ENCODE measurements around the gene USP9X. TPM values are rescaled to one million over a fixed set of nuclear protein-coding genes. Genes with fewer than 3 reads are reported as not detected.

USP9X gene
- total RNA-seq, 4 donors from 2014 or later: 57.2 to 85.9 (median 65.2) TPM

DNA sequence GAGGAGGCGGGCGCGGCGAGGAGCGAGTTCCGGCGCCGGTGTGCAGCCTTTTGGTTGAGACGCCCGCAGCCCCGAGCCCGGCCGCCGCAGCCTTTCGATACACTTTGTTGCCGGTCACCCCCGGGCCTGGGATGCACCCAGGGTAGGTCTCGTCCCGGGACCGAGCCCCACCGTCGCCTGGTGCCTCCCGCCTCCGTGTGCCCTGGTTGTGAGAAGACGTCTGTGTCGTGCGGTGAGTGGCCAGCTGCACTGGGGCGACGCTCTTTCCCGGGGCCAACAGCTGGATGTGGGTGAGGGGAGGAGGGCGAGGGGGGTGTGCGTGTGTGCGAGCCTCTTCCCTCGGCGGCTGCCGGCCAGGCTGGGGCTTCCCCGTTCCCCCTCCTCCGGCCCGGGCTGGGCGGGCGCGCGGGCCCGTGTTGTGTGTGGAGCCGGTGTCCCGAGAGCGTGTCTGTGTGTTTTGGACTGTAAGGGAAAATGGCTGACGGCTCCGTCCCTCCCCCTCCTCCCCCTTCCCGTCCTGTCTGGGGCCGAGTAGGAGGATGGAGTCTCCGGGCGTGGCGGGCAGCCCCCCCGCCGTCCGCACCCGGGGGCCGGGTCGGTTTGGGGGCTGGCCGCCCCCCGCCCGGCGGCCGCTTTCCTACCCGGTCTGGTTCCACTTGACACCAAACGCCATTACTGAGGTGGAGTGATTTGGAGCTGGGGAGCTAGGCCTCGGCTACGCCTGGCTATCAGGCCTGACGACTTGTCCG lies 807 bp downstream of the USP9X start:
- Histone ChIP-seq H3K4me3 (peak overlapping the region; percentile 83), H3K27me3 (no peaks in the 10 kb centered on the region), H3K4me1 (peaks cover 22% of the 10 kb centered on the region), H3K27ac (peak overlapping the region; percentile 94), H3K36me3 (no peaks in the 10 kb centered on the region), H3K9me3 (no peaks in the 10 kb centered on the region)
- peak; percentile 80 to 84 for DNase-seq (ENCODE audit: low spot score in 2 of 2)
- TF ChIP-seq POLR2AphosphoS5 (IDR thresholded peaks at IDR 0.05) (no peak), EP300 (IDR thresholded peaks at IDR 0.05) (no peak), POLR2A (IDR thresholded peaks at IDR 0.05) (no peak)
- TF ChIP-seq, protein P1, sequence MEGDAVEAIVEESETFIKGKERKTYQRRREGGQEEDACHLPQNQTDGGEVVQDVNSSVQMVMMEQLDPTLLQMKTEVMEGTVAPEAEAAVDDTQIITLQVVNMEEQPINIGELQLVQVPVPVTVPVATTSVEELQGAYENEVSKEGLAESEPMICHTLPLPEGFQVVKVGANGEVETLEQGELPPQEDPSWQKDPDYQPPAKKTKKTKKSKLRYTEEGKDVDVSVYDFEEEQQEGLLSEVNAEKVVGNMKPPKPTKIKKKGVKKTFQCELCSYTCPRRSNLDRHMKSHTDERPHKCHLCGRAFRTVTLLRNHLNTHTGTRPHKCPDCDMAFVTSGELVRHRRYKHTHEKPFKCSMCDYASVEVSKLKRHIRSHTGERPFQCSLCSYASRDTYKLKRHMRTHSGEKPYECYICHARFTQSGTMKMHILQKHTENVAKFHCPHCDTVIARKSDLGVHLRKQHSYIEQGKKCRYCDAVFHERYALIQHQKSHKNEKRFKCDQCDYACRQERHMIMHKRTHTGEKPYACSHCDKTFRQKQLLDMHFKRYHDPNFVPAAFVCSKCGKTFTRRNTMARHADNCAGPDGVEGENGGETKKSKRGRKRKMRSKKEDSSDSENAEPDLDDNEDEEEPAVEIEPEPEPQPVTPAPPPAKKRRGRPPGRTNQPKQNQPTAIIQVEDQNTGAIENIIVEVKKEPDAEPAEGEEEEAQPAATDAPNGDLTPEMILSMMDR (IDR thresholded peaks at IDR 0.05): no peak
- 0% methylated on average over 23 of the region's 71 CpGs for WGBS

DNA sequence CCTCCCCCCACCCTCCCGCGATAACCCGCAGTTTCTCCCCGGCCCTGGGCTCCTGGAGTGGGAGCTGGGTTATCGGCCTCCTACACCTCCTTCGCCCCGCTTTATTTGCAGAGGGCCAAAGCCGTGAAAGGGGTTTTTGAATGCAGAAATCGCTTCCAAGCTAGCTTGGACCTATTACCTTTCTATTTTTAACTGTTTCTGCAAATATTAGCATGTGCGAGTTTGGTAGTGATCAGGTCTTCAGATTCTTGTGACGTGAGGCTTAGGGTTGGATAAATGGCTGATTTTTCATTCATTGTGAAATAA lies 1.3 kb downstream of the USP9X start:
- peak overlapping the region; percentile 83 for H3K4me3 ChIP-seq
- H3K27ac ChIP-seq: peak overlapping the region; percentile 94
- 10% methylated on average over 7 of the region's 11 CpGs for WGBS
- peaks cover 26% of the 10 kb centered on the region for H3K4me1 ChIP-seq
- no peaks in the 10 kb centered on the region for H3K36me3 ChIP-seq
- no peaks in the 10 kb centered on the region for H3K27me3 ChIP-seq
- TF ChIP-seq POLR2A (IDR thresholded peaks at IDR 0.05): no peak
- TF ChIP-seq EP300 (IDR thresholded peaks at IDR 0.05): no peak
- TF ChIP-seq, protein P1 (IDR thresholded peaks at IDR 0.05): no peak
- TF ChIP-seq POLR2AphosphoS5 (IDR thresholded peaks at IDR 0.05): no peak
- no peak for DNase-seq (ENCODE audit: low spot score in 2 of 2)
- H3K9me3 ChIP-seq: no peaks in the 10 kb centered on the region

DNA sequence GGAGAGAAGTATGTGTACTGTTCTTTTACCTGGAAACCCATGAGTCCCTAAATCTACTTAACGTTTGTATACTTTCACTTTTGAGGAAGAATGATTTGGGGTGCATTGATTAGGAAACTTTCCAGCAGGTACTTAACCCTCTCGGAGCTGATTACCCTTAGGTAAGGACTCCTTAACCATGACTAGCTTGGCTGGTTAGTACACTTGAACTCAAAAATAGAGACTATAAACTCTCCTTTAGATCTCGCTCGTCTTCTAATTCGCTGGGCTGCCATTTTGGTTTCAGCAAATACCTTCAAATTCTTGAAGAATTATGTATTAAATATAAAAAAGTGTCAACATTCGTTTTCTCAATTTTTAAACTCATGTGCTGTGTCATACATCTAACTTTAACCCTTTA lies 2.0 kb downstream of the USP9X start:
- TF ChIP-seq POLR2AphosphoS5 (IDR thresholded peaks at IDR 0.05): no peak
- no peak for TF ChIP-seq POLR2A (IDR thresholded peaks at IDR 0.05)
- TF ChIP-seq, protein P1 (IDR thresholded peaks at IDR 0.05): no peak
- TF ChIP-seq EP300 (IDR thresholded peaks at IDR 0.05): no peak
- H3K9me3 ChIP-seq: no peaks in the 10 kb centered on the region
- no peaks in the 10 kb centered on the region for H3K36me3 ChIP-seq
- H3K27me3 ChIP-seq: no peaks in the 10 kb centered on the region
- peak overlapping the region; percentile 83 for H3K4me3 ChIP-seq
- no peak for DNase-seq (ENCODE audit: low spot score in 2 of 2)
- H3K4me1 ChIP-seq: peaks cover 31% of the 10 kb centered on the region
- H3K27ac ChIP-seq: peak overlapping the region; percentile 94
- WGBS: 45% methylated on average over 6 of the region's 6 CpGs

- H3K9me3 ChIP-seq: no peaks in the 10 kb centered on the region
- no peak for DNase-seq (ENCODE audit: low spot score in 2 of 2)
- no peak overlapping the region for H3K4me3 ChIP-seq
- no peak overlapping the region for H3K27ac ChIP-seq
- WGBS: 55% methylated on average over 5 of the region's 5 CpGs
- H3K4me1 ChIP-seq: peaks cover 43% of the 10 kb centered on the region
- TF ChIP-seq POLR2AphosphoS5 (IDR thresholded peaks at IDR 0.05): no peak
- TF ChIP-seq, protein P1 (IDR thresholded peaks at IDR 0.05): no peak
- no peak for TF ChIP-seq EP300 (IDR thresholded peaks at IDR 0.05)
- no peak for TF ChIP-seq POLR2A (IDR thresholded peaks at IDR 0.05)
- H3K27me3 ChIP-seq: no peaks in the 10 kb centered on the region
- no peaks in the 10 kb centered on the region for H3K36me3 ChIP-seq
These were observed 5.5 kb downstream of the USP9X start for GRCh38 chrX:41090568-41091238.

GRCh38 chrX:41092776-41093175 lies 7.5 kb downstream of the USP9X start:
- peaks cover 56% of the 10 kb centered on the region for H3K4me1 ChIP-seq
- H3K9me3 ChIP-seq: no peaks in the 10 kb centered on the region
- H3K36me3 ChIP-seq: no peaks in the 10 kb centered on the region
- WGBS: 94% methylated on average over 6 of the region's 6 CpGs
- H3K4me3 ChIP-seq: no peak overlapping the region
- DNase-seq (ENCODE audit: low spot score in 2 of 2): no peak
- H3K27ac ChIP-seq: no peak overlapping the region
- TF ChIP-seq, protein P1 (IDR thresholded peaks at IDR 0.05): no peak
- TF ChIP-seq POLR2A (IDR thresholded peaks at IDR 0.05) (no peak), POLR2AphosphoS5 (IDR thresholded peaks at IDR 0.05) (no peak), EP300 (IDR thresholded peaks at IDR 0.05) (no peak)
- H3K27me3 ChIP-seq: no peaks in the 10 kb centered on the region

Measured in suprapubic skin (tissue), 4 donors.